GM12892 (cell line): ENCODE measurements around the gene BLNK.

Experiments used
- POLR2A ChIP-seq: IDR thresholded peaks from 2 replicates; pipeline ENCODE4 v1.6.1; 2011; ENCODE audit warnings: low read depth, low read length, control low read depth
- TAF1 ChIP-seq: IDR thresholded peaks from 2 replicates; pipeline ENCODE4 v1.6.1; 2011; ENCODE audit warnings: low read depth, mild to moderate bottlenecking, control low read depth, low read length, borderline replicate concordance

DNA sequence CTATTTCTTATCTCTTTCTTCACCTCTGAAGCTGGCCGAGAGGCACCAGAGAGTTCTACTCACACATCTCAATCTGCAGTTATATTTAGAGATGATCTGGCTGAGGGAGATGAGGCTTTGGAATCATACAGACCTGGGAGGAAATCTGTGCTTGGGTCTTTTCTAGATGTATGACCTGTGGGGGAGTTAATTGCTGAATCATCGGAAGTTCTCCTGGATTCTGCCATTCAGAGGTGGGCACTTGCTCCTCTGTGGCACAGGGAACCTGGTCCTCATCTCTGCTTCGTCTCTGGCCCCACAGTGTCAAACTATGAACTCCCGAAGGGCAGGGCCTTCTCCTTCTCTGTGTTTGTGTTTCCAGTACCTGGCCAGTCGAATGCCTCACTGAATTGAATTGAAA lies 52.5 kb downstream of the BLNK start:
- TF ChIP-seq POLR2A (no peak), TAF1 (no peak)
